DND-41 (cell line): ENCODE measurements around the gene MRPL54.

Experiments
- ATAC-seq: fragments of 200-7000 bp; cut with Tn5 transposase; 3 replicates; pipeline ENCODE4 v1.9.1; 2021; ENCODE audit warnings: low read depth; ENCODE audit not compliant: insufficient read depth
- DNase-seq: peaks from one replicate; pipeline ENCODE4 v3.0.0-alpha.2; 2020
- H2AFZ ChIP-seq: 2 replicates; pipeline ENCODE4 v1.6.0; 2012; ENCODE audit warnings: low read depth, low read length
- H3K27ac ChIP-seq: 2 replicates; pipeline ENCODE4 v1.5.1; 2012; ENCODE audit warnings: low read length, inconsistent platforms
- H3K27me3 ChIP-seq: fragments of 200-600 bp; sonication (generic); 2 replicates; pipeline ENCODE4 v1.6.0; 2012; ENCODE audit warnings: low read length, mild to moderate bottlenecking, inconsistent platforms; ENCODE audit not compliant: insufficient read depth, poor library complexity
- H3K36me3 ChIP-seq: 2 replicates; pipeline ENCODE4 v1.5.1; 2012; ENCODE audit warnings: low read length, inconsistent platforms; ENCODE audit not compliant: insufficient read depth
- H3K4me1 ChIP-seq: 2 replicates; pipeline ENCODE4 v1.5.1; 2012; ENCODE audit warnings: mild to moderate bottlenecking, low read length; ENCODE audit not compliant: insufficient read depth
- H3K4me2 ChIP-seq: 2 replicates; pipeline ENCODE4 v1.6.0; 2012; ENCODE audit warnings: mild to moderate bottlenecking, moderate library complexity, low read length, inconsistent platforms; ENCODE audit not compliant: insufficient read depth
- H3K4me3 ChIP-seq, 2 experiments: fragments of 200-600 bp in 1 of 2; shearing (Covaris generic) in 1 of 2; 2 replicates each; pipeline ENCODE4 v1.5.1; 2012 to 2016; ENCODE audit warnings: inconsistent platforms in 2 of 2, low read length in 2 of 2, mild to moderate bottlenecking in 2 of 2, low read depth in 1 of 2, moderate library complexity in 1 of 2
- H3K79me2 ChIP-seq: 2 replicates; pipeline ENCODE4 v1.6.0; 2012; ENCODE audit warnings: low read length, inconsistent platforms; ENCODE audit not compliant: insufficient read depth
- H3K9ac ChIP-seq: 2 replicates; pipeline ENCODE4 v1.6.0; 2012; ENCODE audit warnings: low read depth, mild to moderate bottlenecking, inconsistent platforms, low read length, moderate library complexity
- H3K9me3 ChIP-seq: 2 replicates; pipeline ENCODE4 v1.5.1; 2012; ENCODE audit warnings: low read length, moderate library complexity, mild to moderate bottlenecking, inconsistent platforms; ENCODE audit not compliant: insufficient read depth, severe bottlenecking
- H4K20me1 ChIP-seq: 2 replicates; pipeline ENCODE4 v1.6.0; 2012; ENCODE audit warnings: low read length; ENCODE audit not compliant: insufficient read depth
- CTCF ChIP-seq: IDR thresholded peaks from 2 replicates; pipeline ENCODE4 v1.5.1; 2012; ENCODE audit warnings: borderline replicate concordance, low read length, moderate library complexity, mild to moderate bottlenecking; ENCODE audit not compliant: poor library complexity, severe bottlenecking; ENCODE audit errors: extremely low read depth
- EZH2 ChIP-seq: IDR thresholded peaks from 3 replicates; pipeline ENCODE4 v1.6.1; 2012; ENCODE audit warnings: borderline replicate concordance, low read depth, mild to moderate bottlenecking, moderate library complexity, low read length, inconsistent platforms; ENCODE audit not compliant: severe bottlenecking

MRPL54 gene

GRCh38 chr19:3782330-3782729 lies 19.8 kb downstream of the MRPL54 start:
- no peaks in the 10 kb centered on the region for H3K36me3 ChIP-seq
- no peak overlapping the region for H3K27ac ChIP-seq
- ATAC-seq, result no peak
- no peak overlapping the region for H3K4me3 ChIP-seq
- H2AFZ ChIP-seq, result no peak overlapping the region
- peaks cover 8% of the 10 kb centered on the region for H3K4me1 ChIP-seq
- H3K9ac ChIP-seq, result no peak overlapping the region
- TF ChIP-seq CTCF, result no peak
- TF ChIP-seq EZH2, result no peak
- H3K9me3 ChIP-seq, result peaks cover 19% of the 10 kb centered on the region
- no peaks in the 10 kb centered on the region for H3K79me2 ChIP-seq
- H4K20me1 ChIP-seq, result 0 out of 2 replicates have a peak, but pooled peaks cover 5% of the 10 kb centered on the region
- H3K27me3 ChIP-seq, result peaks cover 19% of the 10 kb centered on the region
- DNase-seq, result no peak
- no peak overlapping the region for H3K4me2 ChIP-seq

- ATAC-seq, result no peak
- TF ChIP-seq CTCF (no peak), EZH2 (no peak)
- Histone ChIP-seq H3K36me3 (no peaks in the 10 kb centered on the region), H3K27ac (no peak overlapping the region), H3K27me3 (peaks cover 19% of the 10 kb centered on the region), H3K9ac (no peak overlapping the region), H3K79me2 (no peaks in the 10 kb centered on the region), H4K20me1 (0 out of 2 replicates have a peak, but pooled peaks cover 5% of the 10 kb centered on the region), H2AFZ (no peak overlapping the region), H3K9me3 (peaks cover 19% of the 10 kb centered on the region), H3K4me1 (peaks cover 8% of the 10 kb centered on the region), H3K4me3 (no peak overlapping the region), H3K4me2 (no peak overlapping the region)
- no peak for DNase-seq
These were observed 20.4 kb downstream of the MRPL54 start for GRCh38 chr19:3782903-3783302.

- H3K4me1 ChIP-seq, result peaks cover 8% of the 10 kb centered on the region
- no peak overlapping the region for H3K4me2 ChIP-seq
- TF ChIP-seq EZH2 (no peak), CTCF (peak; percentile 54)
- no peak overlapping the region for H3K4me3 ChIP-seq
- H3K9ac ChIP-seq, result no peak overlapping the region
- DNase-seq (no peak), ATAC-seq (no peak)
- H2AFZ ChIP-seq, result no peak overlapping the region
- peaks cover 19% of the 10 kb centered on the region for H3K27me3 ChIP-seq
- no peaks in the 10 kb centered on the region for H3K36me3 ChIP-seq
- peaks cover 19% of the 10 kb centered on the region for H3K9me3 ChIP-seq
- no peak overlapping the region for H3K27ac ChIP-seq
- H3K79me2 ChIP-seq, result no peaks in the 10 kb centered on the region
- 0 out of 2 replicates have a peak, but pooled peaks cover 5% of the 10 kb centered on the region for H4K20me1 ChIP-seq
These were observed 21.4 kb downstream of the MRPL54 start for GRCh38 chr19:3783660-3784584.
